GM18520 (cell line): ENCODE results near the gene GSTK1.
"Not testable (repeated sequence)": the region's sequence is repeated elsewhere in the genome, so short reads cannot be mapped to it uniquely, and the experiment has no call there.

Source experiments
- ATAC-seq: cut with Tn5 transposase; IDR thresholded peaks from one replicate; pipeline ENCODE4 v1.9.1; 2021; ENCODE audit not compliant: unreplicated experiment

The GSTK1 gene

GRCh38 chr7:143265017-143265693 lies 1.9 kb downstream of the GSTK1 start:
- ATAC-seq = no peak

DNA sequence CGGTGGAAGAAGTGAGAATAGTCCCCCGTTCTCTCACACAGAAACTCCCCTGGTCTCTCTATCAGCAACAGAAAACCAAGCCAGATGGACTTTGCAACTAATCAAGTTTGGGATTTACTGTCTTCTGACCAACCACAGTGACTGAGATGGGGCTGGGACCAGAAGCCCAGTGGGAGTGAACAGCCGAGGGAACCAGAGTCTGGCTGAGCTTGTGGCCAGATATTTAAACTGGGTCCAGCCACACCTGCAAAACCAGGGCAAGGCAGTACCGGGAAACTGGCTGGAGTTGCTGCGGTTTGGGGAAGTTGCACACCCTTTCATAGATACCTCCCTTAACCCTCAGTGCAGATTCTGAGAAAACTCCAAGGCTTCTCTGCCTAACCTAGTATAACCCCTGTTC lies 6.0 kb downstream of the GSTK1 start:
- no peak for ATAC-seq

GRCh38 chr7:143271240-143271639 lies 8.0 kb downstream of the GSTK1 start:
- no peak for ATAC-seq

GRCh38 chr7:143272871-143273270 lies 9.6 kb downstream of the GSTK1 start:
- ATAC-seq = no peak

DNA sequence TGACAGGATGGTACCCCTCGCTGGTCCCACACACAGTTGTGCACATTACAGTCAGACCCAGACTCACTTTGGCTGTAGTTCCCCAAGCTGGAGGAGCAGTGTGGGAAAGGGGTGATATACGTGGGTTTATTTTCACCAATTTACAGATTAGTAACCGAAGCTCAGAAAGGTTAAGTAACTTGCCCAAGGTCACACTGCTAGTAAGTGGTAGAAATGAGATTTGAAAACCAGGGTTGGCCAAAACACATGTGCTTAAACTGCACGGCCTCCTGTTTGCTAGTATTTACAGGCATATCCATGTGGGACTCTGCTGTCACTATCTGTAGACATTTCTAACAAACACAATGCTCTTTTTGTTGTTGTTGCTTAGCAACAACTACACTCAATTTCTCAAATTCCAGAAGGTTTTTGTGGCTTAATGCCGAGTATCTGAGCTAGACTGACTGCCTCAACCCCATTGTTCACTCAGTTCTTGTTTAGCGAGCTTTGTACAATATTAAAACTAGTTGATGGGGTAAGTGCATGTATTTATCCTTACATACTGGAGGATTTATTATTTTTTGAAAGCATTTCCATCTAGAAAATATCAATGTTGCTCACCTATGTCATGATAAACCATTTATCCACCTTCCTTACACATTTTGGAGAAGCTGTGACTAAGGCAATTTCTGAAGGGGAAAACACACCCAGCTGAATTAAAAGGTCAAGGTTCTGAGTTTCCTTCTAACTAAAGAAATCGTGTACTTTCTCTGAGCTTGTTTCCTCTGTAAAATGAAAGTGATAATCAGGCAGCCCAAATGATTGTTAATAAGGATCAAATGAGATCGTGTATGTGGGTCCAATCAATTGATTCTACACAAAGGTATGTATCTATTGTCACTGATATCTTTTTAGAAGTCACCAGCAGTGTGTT lies 16.2 kb downstream of the GSTK1 start:
- ATAC-seq = no peak

- no peak for ATAC-seq
Observed at GRCh38 chr7:143280160-143280559, 16.9 kb downstream of the GSTK1 start.

GRCh38 chr7:143280566-143280965 lies 17.3 kb downstream of the GSTK1 start:
- no peak for ATAC-seq

DNA sequence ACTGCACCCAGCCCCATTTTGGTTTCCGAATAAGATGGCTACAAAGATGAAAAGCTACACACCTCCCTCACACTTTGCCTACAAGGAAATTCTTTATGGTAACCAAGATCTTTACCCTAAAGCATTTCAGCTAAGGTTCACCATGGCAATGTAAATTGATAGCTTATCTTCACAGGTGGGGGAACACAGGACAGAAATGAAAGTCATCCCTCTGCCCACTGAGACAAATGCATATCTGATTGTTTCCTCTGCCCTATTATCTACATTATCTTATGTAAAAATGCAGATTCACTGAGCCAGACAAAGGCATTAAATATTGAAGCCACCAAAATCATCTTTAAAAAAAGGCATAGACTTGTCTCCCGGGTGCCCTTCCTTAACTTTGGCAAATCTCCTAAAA lies 18.3 kb downstream of the GSTK1 start:
- ATAC-seq = no peak

GRCh38 chr7:143282124-143282523 lies 18.9 kb downstream of the GSTK1 start:
- no peak for ATAC-seq

DNA sequence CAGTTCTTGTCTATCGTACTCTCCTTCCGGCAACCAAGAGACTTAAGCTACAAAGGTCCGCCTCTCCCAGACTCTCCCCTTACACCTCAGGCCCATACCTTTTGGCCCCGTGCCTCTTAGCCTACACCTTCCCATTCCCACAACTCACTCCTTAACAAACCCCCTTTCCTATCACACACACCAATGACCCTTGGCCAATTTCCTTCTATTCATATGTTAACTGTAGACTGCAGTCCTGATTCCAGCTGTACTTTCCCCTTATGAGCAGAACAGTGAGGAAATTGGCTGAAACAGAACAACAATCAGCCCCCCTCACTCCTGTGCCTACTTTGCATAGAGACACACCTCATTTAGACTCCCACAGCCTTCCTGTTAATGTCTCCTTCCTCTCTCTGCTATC lies 20.1 kb downstream of the GSTK1 start:
- ATAC-seq = no peak

DNA sequence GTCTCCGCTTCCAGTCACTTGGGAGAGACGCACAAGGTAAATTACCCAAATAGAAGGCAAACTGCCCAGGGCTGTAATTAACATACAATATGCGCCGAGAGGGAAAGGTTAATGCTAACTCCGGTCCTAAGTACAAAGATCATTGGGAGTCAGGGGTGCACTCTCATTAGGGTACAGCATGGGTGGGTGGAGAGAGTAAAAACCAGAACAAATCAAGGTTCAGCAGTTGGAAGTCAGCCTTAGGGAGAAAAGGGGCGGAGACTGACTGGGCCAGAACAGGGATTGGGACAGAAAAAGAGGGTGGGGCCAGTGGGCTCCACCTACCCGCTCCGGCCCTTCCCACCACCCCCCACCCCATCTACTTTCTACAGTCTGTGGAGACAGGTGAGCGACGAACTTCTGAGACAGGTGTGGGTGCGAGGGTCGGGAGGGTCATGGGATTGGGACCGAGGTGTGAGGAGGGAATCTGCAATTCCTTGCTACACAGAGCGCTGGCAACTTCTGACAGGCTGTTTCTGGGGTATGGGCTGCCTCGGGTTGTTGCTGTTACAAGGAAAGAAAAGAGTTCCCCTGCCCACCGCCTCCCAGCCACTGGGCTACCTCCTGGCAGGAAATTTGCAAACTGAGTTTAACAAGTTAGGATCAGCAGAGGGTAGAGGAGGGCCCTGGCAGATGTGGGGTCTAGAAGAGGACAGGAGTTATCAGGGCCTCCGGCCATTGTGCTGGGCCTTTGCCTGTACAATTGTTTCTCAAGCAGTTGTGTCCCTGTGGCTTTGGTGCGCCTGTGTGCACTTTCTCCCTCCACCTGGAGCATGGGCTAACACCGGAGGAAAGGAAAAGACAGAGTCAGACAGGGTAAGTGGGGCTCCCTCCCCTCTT lies 21.6 kb downstream of the GSTK1 start, which contains the start of gene TMEM139:
TSS of gene TMEM139 (plus strand) at position 368 of the 879 bp plus-strand sequence. CDS start 1,000 bp downstream, outside the sequence.
- no peak for ATAC-seq

DNA sequence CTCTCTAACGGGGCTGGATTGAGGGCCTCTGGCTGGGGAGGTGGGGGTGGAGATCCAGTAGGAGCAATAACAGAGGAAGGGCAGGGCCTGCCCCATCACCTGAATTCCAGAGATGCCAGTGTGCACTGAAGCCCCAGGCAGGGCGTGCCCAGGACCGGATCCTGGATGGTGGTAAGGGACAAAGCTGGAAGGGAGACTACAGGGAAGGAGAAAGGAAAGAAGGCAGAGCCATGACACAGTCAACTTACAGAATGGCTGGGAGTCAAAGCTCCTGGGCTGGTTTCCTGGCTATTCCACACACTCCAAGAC lies 22.2 kb downstream of the GSTK1 start:
- no peak for ATAC-seq

DNA sequence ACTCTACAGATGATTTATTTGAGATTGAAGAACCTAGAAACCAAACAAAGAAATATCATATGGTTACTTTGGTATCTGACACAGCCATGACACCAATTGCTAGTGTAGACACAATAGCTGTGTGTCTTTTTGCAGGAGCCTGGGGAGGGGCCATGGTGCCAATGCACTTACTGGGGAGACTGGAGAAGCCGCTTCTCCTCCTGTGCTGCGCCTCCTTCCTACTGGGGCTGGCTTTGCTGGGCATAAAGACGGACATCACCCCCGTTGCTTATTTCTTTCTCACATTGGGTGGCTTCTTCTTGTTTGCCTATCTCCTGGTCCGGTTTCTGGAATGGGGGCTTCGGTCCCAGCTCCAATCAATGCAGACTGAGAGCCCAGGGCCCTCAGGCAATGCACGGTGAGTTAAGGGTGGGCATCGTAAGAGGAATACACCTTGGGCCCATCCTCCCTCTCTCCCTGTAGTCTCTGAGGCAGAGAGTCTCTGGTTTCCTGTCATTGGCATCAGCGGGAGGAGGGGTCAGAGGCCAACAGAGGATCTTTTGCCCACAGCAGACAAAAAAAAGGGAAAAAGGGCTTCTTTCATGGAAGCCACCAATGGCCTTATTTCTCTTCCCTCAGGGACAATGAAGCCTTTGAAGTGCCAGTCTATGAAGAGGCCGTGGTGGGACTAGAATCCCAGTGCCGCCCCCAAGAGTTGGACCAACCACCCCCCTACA lies 22.7 kb downstream of the GSTK1 start:
- no peak for ATAC-seq

DNA sequence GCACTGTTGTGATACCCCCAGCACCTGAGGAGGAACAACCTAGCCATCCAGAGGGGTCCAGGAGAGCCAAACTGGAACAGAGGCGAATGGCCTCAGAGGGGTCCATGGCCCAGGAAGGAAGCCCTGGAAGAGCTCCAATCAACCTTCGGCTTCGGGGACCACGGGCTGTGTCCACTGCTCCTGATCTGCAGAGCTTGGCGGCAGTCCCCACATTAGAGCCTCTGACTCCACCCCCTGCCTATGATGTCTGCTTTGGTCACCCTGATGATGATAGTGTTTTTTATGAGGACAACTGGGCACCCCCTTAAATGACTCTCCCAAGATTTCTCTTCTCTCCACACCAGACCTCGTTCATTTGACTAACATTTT lies 23.3 kb downstream of the GSTK1 start:
- ATAC-seq = no peak

DNA sequence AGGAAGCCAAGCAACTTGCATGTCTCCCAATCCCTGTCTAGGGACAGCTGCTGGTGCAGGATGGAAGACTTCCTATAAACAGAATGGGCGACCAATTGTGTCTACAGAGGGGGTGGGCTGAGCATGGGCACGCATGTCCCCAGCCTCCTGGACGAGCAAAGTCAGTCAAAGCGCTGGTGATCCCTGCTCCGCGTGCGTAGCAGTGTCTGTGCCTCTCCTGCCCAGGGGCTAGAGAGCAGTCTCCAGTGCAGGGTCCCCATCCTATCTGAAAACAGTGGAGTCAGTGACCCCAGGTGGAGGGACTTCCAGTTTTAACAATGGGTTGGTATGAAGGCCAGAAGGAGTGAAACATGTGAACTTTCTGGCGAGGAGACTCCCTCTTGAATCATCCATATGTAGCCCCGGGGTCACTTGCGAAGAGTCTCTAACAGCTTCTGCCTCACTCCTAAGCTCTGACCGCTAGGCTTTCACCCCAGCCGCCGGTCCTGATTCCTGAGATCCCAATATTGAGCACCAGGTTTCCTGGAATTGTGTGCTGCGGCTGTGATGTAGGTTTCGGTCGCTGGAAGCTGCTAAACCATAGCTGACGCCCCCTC lies 24.2 kb downstream of the GSTK1 start:
- ATAC-seq = no peak

DNA sequence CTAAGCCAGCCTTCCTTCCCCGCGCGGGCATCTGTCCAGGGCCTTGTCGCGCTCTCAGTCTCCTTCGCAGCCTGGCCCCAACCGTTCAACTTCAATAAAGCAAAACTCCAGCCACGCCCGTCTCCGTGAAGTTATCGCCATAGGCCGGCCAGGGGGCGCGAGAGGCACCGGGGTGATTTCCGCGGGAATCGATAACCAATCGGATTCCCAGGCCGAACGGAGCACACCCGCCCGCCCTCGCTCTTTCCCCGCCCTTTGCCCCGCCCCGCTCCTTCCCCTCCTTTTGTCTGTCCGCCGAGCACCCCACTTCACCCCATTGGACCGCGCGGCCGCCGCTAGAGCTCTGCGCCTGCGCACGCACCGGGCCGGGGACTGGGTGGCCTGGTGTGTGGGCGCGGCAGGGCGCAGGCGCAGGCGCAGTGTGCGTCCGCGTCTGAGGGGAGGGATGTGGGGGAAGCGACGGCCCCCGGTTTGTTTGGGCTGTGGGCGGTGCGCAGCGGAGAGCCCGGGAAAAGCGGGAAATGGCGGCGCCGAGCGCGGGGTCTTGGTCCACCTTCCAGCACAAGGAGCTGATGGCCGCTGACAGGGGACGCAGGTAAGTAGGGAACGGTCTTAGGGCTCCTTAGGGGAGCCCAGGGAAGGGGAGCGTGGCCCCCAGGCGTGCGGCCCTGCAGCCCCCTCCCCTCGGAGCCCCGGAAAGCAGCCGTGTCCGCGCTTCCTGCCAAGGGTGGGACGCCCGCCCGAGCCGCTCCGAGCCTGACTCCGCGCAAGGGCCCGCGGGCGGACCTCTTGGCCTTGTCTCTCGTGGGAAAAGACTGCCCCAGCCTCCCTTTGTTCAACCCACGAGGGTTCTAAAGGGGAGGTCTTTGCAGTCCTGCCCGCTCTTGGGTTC lies 24.9 kb downstream of the GSTK1 start, which contains the start of gene CASP2:
TSS of gene CASP2 (plus strand) at position 417 of the 892 bp plus-strand sequence. CDS start at position 522, 105 bp downstream.
- ATAC-seq = peak; percentile 81

GRCh38 chr7:143288836-143289235 lies 25.6 kb downstream of the GSTK1 start:
- no peak for ATAC-seq

DNA sequence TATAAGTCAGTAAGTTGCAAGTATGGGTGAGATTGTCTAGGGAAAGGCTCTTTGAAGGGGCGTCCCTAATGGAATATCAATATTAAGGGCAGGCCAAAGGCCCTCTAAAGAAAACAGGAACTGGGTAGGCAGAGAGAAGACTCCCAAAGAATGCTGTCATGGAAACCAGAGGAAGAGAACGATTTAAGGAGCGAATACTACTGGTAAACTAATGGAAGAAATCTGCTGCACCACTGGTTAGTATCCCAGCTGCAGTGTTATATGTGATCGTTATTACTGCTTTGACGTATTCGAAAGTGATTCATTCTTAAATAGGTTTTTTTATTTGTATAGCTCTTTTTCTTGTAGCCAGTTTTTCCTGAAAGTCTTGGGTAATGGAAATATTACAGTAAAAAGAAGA lies 26.2 kb downstream of the GSTK1 start:
- ATAC-seq = no peak

GRCh38 chr7:143289888-143290287 lies 26.6 kb downstream of the GSTK1 start:
- ATAC-seq = not testable (repeated sequence)
